Neutrophil (primary cell): ENCODE data around the gene HIRIP3.

Source experiments
- H3K27ac ChIP-seq: fragments of 200-600 bp; sonication (generic); 2 replicates; pipeline ENCODE4 v1.5.1; 2016; ENCODE audit warnings: mild to moderate bottlenecking, moderate library complexity
- H3K27me3 ChIP-seq: fragments of 200-600 bp; sonication (generic); 2 replicates; pipeline ENCODE4 v1.6.0; 2016; ENCODE audit warnings: mild to moderate bottlenecking
- H3K36me3 ChIP-seq: fragments of 200-600 bp; sonication (generic); 2 replicates; pipeline ENCODE4 v1.5.1; 2017
- H3K4me1 ChIP-seq, 2 experiments: fragments of 200-600 bp in 1 of 2; sonication (generic) in 1 of 2; 1 replicate in 1 of 2; 2 replicates in 1 of 2; pipeline versions ENCODE4 v1.5.1 to v1.6.1; 2013 to 2016; ENCODE audit warnings: low read depth in 1 of 2, low read length in 1 of 2, mild to moderate bottlenecking in 1 of 2, moderate library complexity in 1 of 2; ENCODE audit not compliant: control insufficient read depth in 1 of 2, insufficient read depth in 1 of 2
- H3K4me3 ChIP-seq, 2 experiments: fragments of 200-600 bp in 1 of 2; sonication (generic) in 1 of 2; 1 replicate in 1 of 2; 2 replicates in 1 of 2; pipeline ENCODE4 v1.5.1; 2013 to 2016; ENCODE audit warnings: low read depth in 1 of 2, low read length in 1 of 2, mild to moderate bottlenecking in 1 of 2, moderate library complexity in 1 of 2
- H3K9me3 ChIP-seq: fragments of 200-600 bp; sonication (generic); 2 replicates; pipeline ENCODE4 v1.5.1; 2016
- CTCF ChIP-seq: fragments of 200-600 bp; sonication (generic); IDR thresholded peaks from 2 replicates; pipeline ENCODE4 v1.5.1; 2016; ENCODE audit warnings: antibody characterized with exemption

The HIRIP3 gene

GRCh38 chr16:29973384-29974246 is 21.8 kb downstream of the HIRIP3 start, which contains the start of gene TAOK2:
TSS of gene TAOK2 (plus strand) at chr16:29973868. CDS start at chr16:29977773, 3,905 bp downstream.
- H3K4me1 ChIP-seq, result peaks cover 37 to 38% of the 10 kb centered on the region in 2 experiments
- H3K36me3 ChIP-seq, result peaks cover 14% of the 10 kb centered on the region
- TF ChIP-seq CTCF, result peak; percentile 55
- peak within 1 kb of the TSS; percentile 88 for H3K27ac ChIP-seq
- no peaks in the 10 kb centered on the region for H3K9me3 ChIP-seq
- H3K27me3 ChIP-seq, result no peaks in the 10 kb centered on the region
- peak within 1 kb of the TSS; percentile 96 to 98 for H3K4me3 ChIP-seq

GRCh38 chr16:29972992-29973383 is 22.4 kb downstream of the HIRIP3 start:
- H3K4me1 ChIP-seq, result peaks cover 37 to 38% of the 10 kb centered on the region in 2 experiments

GRCh38 chr16:29972500-29972899 is 22.9 kb downstream of the HIRIP3 start:
- no peaks in the 10 kb centered on the region for H3K9me3 ChIP-seq
- no peaks in the 10 kb centered on the region for H3K27me3 ChIP-seq
- peak overlapping the region; percentile 88 for H3K27ac ChIP-seq
- peaks cover 13% of the 10 kb centered on the region for H3K36me3 ChIP-seq
- peak overlapping the region in 1 of 2 experiments; percentile 98 for H3K4me3 ChIP-seq
- no peak for TF ChIP-seq CTCF
- H3K4me1 ChIP-seq, result peaks cover 37 to 38% of the 10 kb centered on the region in 2 experiments

More at GRCh38 chr16:29972992-29973383, 22.4 kb downstream of the HIRIP3 start:
- Histone ChIP-seq H3K9me3 (no peaks in the 10 kb centered on the region), H3K27me3 (no peaks in the 10 kb centered on the region), H3K4me3 (peak overlapping the region; percentile 96 to 98), H3K36me3 (peaks cover 14% of the 10 kb centered on the region), H3K27ac (peak overlapping the region; percentile 88)
- TF ChIP-seq CTCF, result no peak

GRCh38 chr16:29971304-29971703 is 24.1 kb downstream of the HIRIP3 start:
- H3K27me3 ChIP-seq, result no peaks in the 10 kb centered on the region
- no peak overlapping the region for H3K4me3 ChIP-seq
- no peak overlapping the region for H3K27ac ChIP-seq
- peaks cover 35 to 36% of the 10 kb centered on the region in 2 experiments for H3K4me1 ChIP-seq
- peaks cover 13% of the 10 kb centered on the region for H3K36me3 ChIP-seq
- H3K9me3 ChIP-seq, result no peaks in the 10 kb centered on the region
- TF ChIP-seq CTCF, result no peak

GRCh38 chr16:29968205-29968604 is 27.2 kb downstream of the HIRIP3 start:
- Histone ChIP-seq H3K36me3 (peaks cover 13% of the 10 kb centered on the region), H3K4me3 (no peak overlapping the region)
- no peak for TF ChIP-seq CTCF

More at GRCh38 chr16:29968205-29968604, 27.2 kb downstream of the HIRIP3 start:
- Histone ChIP-seq H3K27me3 (no peaks in the 10 kb centered on the region), H3K9me3 (no peaks in the 10 kb centered on the region), H3K4me1 (peaks cover 9 to 12% of the 10 kb centered on the region in 2 experiments), H3K27ac (no peak overlapping the region)
